A549 (cell line): ENCODE results near the gene OR2L8.

ENCODE experiments used
- CEBPB ChIP-seq, 2 experiments: fragments of >200 bp in 1 of 2; sonication (Bioruptor Twin) in 1 of 2; formaldehyde crosslinking in 1 of 2; IDR thresholded peaks; 2 replicates each; pipeline ENCODE4 v1.6.1; 2012 to 2016
- EP300 ChIP-seq, 2 experiments: fragments of >200 bp; sonication (Bioruptor Twin); formaldehyde crosslinking; IDR thresholded peaks; 2 replicates in 1 of 2; 3 replicates in 1 of 2; pipeline ENCODE4 v1.6.1; 2016 to 2017
- KDM1A ChIP-seq: fragments of 200-600 bp; sonication (generic); IDR thresholded peaks from 2 replicates; pipeline ENCODE4 v1.6.1; 2016; ENCODE audit warnings: low read depth, mild to moderate bottlenecking
- SMC3 ChIP-seq: fragments of >200 bp; sonication (Bioruptor Twin); formaldehyde crosslinking; IDR thresholded peaks from 3 replicates; pipeline ENCODE4 v1.6.1; 2018; ENCODE audit warnings: inconsistent platforms
- TF ChIP-seq, protein P1 (sequence below): IDR thresholded peaks from 2 replicates; pipeline ENCODE4 v1.6.1; 2012; ENCODE audit warnings: low read depth, borderline replicate concordance
- TF ChIP-seq, protein P2 (sequence below): fragments of >200 bp; sonication (Bioruptor Twin); formaldehyde crosslinking; IDR thresholded peaks from 3 replicates; pipeline ENCODE4 v1.5.1; 2016

DNA sequence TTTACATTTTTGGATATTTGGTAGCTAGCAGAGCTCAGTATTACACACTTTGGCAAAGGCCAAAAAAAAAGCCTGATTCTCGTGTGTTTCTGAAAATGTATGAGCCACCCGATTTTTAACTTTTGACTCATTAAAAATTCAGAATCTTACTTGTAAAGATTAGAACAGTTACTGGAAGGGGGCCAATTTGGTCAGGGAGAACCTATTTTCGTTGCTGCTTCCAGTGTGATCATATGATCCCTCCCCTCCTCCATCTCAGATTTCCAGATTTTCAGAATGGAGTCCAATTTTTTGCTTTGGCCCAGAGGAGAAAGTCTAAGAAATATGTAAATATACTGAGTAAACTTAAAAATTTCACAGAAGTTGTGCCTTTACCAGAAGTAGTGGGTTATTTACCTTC lies 13.1 kb downstream of the OR2L8 start:
- no peak for TF ChIP-seq SMC3
- no peak for TF ChIP-seq EP300 (IDR thresholded peaks at IDR 0.05)
- TF ChIP-seq, protein P1, sequence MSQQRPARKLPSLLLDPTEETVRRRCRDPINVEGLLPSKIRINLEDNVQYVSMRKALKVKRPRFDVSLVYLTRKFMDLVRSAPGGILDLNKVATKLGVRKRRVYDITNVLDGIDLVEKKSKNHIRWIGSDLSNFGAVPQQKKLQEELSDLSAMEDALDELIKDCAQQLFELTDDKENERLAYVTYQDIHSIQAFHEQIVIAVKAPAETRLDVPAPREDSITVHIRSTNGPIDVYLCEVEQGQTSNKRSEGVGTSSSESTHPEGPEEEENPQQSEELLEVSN: no peak
- TF ChIP-seq, protein P2, sequence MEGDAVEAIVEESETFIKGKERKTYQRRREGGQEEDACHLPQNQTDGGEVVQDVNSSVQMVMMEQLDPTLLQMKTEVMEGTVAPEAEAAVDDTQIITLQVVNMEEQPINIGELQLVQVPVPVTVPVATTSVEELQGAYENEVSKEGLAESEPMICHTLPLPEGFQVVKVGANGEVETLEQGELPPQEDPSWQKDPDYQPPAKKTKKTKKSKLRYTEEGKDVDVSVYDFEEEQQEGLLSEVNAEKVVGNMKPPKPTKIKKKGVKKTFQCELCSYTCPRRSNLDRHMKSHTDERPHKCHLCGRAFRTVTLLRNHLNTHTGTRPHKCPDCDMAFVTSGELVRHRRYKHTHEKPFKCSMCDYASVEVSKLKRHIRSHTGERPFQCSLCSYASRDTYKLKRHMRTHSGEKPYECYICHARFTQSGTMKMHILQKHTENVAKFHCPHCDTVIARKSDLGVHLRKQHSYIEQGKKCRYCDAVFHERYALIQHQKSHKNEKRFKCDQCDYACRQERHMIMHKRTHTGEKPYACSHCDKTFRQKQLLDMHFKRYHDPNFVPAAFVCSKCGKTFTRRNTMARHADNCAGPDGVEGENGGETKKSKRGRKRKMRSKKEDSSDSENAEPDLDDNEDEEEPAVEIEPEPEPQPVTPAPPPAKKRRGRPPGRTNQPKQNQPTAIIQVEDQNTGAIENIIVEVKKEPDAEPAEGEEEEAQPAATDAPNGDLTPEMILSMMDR: no peak
- no peak for TF ChIP-seq CEBPB (IDR thresholded peaks at IDR 0.05)
- TF ChIP-seq KDM1A: no peak
